ENCODE results near the gene SNX33. TPM values are rescaled to one million over a fixed set of nuclear protein-coding genes. Genes with fewer than 3 reads are reported as not detected.
A peak's percentile ranks its signal among the peaks of the same experiment; 100 is the strongest.

The SNX33 gene
- polyA plus RNA-seq, 2 donors, result 24.0 to 43.4 TPM

GRCh38 chr15:75640483-75641178, 7.1 kb upstream of the SNX33 start:
- 5 to 8% methylated on average over 17 of the region's 17 CpGs for WGBS, 2 donors
- Histone ChIP-seq H3K4me1 (ENCODE audit: control insufficient read depth in 2 of 2, insufficient read depth in 2 of 2, low read length in 1 of 2) (peaks cover 0 to 8% of the 10 kb centered on the region in 2 donors), H3K4me3 (ENCODE audit: low read depth in 1 of 2, low read length in 2 of 2) (peak overlapping the region; percentile 79 to 95), H3K27ac (ENCODE audit: low read depth in 2 of 2, low read length in 1 of 2) (peak overlapping the region; percentile 87 to 92), H3K9me3 (ENCODE audit: control insufficient read depth in 2 of 2, insufficient read depth in 1 of 2, low read depth in 1 of 2, low read length in 1 of 2) (no peaks in the 10 kb centered on the region), H3K27me3 (ENCODE audit: control insufficient read depth in 1 of 2, insufficient read depth in 2 of 2, low read length in 2 of 2) (no peaks in the 10 kb centered on the region), H3K36me3 (ENCODE audit: control insufficient read depth in 2 of 2, insufficient read depth in 2 of 2, low read length in 1 of 2) (peaks cover 0 to 2% of the 10 kb centered on the region in 2 donors)

- H3K36me3 ChIP-seq (ENCODE audit: control insufficient read depth in 2 of 2, insufficient read depth in 2 of 2, low read length in 1 of 2), result peaks cover 0 to 2% of the 10 kb centered on the region in 2 donors
- WGBS, 2 donors, result 74% methylated on average over 4 of the region's 4 CpGs
- no peaks in the 10 kb centered on the region for H3K27me3 ChIP-seq (ENCODE audit: control insufficient read depth in 1 of 2, insufficient read depth in 2 of 2, low read length in 2 of 2)
- H3K9me3 ChIP-seq (ENCODE audit: control insufficient read depth in 2 of 2, insufficient read depth in 1 of 2, low read depth in 1 of 2, low read length in 1 of 2), result no peaks in the 10 kb centered on the region
- no peak overlapping the region for H3K4me3 ChIP-seq (ENCODE audit: low read depth in 1 of 2, low read length in 2 of 2)
- H3K27ac ChIP-seq (ENCODE audit: low read depth in 2 of 2, low read length in 1 of 2), result peak overlapping the region in 1 of 2 donors; percentile 6
- peaks cover 0 to 8% of the 10 kb centered on the region in 2 donors for H3K4me1 ChIP-seq (ENCODE audit: control insufficient read depth in 2 of 2, insufficient read depth in 2 of 2, low read length in 1 of 2)
Observed at GRCh38 chr15:75641179-75641503, 6.6 kb upstream of the SNX33 start.

GRCh38 chr15:75641603-75642002, 6.1 kb upstream of the SNX33 start:
- Histone ChIP-seq H3K27me3 (ENCODE audit: control insufficient read depth in 1 of 2, insufficient read depth in 2 of 2, low read length in 2 of 2) (no peaks in the 10 kb centered on the region), H3K4me3 (ENCODE audit: low read depth in 1 of 2, low read length in 2 of 2) (no peak overlapping the region), H3K4me1 (ENCODE audit: control insufficient read depth in 2 of 2, insufficient read depth in 2 of 2, low read length in 1 of 2) (peaks cover 2 to 11% of the 10 kb centered on the region in 2 donors), H3K36me3 (ENCODE audit: control insufficient read depth in 2 of 2, insufficient read depth in 2 of 2, low read length in 1 of 2) (peaks cover 0 to 2% of the 10 kb centered on the region in 2 donors), H3K27ac (ENCODE audit: low read depth in 2 of 2, low read length in 1 of 2) (no peak overlapping the region), H3K9me3 (ENCODE audit: control insufficient read depth in 2 of 2, insufficient read depth in 1 of 2, low read depth in 1 of 2, low read length in 1 of 2) (no peaks in the 10 kb centered on the region)
- WGBS, 2 donors, result 68 to 83% methylated on average over 5 of the region's 5 CpGs

- no peaks in the 10 kb centered on the region for H3K9me3 ChIP-seq (ENCODE audit: control insufficient read depth in 2 of 2, insufficient read depth in 1 of 2, low read depth in 1 of 2, low read length in 1 of 2)
Observed at GRCh38 chr15:75644376-75644775, 3.3 kb upstream of the SNX33 start.

GRCh38 chr15:75646112-75646943, 1.4 kb upstream of the SNX33 start:
- no peaks in the 10 kb centered on the region for H3K9me3 ChIP-seq (ENCODE audit: control insufficient read depth in 2 of 2, insufficient read depth in 1 of 2, low read depth in 1 of 2, low read length in 1 of 2)
- no peaks in the 10 kb centered on the region for H3K27me3 ChIP-seq (ENCODE audit: control insufficient read depth in 1 of 2, insufficient read depth in 2 of 2, low read length in 2 of 2)
- peak overlapping the region; percentile 64 to 86 for H3K4me3 ChIP-seq (ENCODE audit: low read depth in 1 of 2, low read length in 2 of 2)
- peaks cover 0 to 13% of the 10 kb centered on the region in 2 donors for H3K36me3 ChIP-seq (ENCODE audit: control insufficient read depth in 2 of 2, insufficient read depth in 2 of 2, low read length in 1 of 2)
- WGBS, 2 donors, result 24 to 26% methylated on average over 5 of the region's 5 CpGs
- peaks cover 8 to 33% of the 10 kb centered on the region in 2 donors for H3K4me1 ChIP-seq (ENCODE audit: control insufficient read depth in 2 of 2, insufficient read depth in 2 of 2, low read length in 1 of 2)
- peak overlapping the region; percentile 93 to 95 for H3K27ac ChIP-seq (ENCODE audit: low read depth in 2 of 2, low read length in 1 of 2)

More at GRCh38 chr15:75644376-75644775, 3.3 kb upstream of the SNX33 start:
- peaks cover 5 to 15% of the 10 kb centered on the region in 2 donors for H3K4me1 ChIP-seq (ENCODE audit: control insufficient read depth in 2 of 2, insufficient read depth in 2 of 2, low read length in 1 of 2)
- H3K27ac ChIP-seq (ENCODE audit: low read depth in 2 of 2, low read length in 1 of 2), result no peak overlapping the region
- no peaks in the 10 kb centered on the region for H3K27me3 ChIP-seq (ENCODE audit: control insufficient read depth in 1 of 2, insufficient read depth in 2 of 2, low read length in 2 of 2)
- 84 to 92% methylated on average over 2 of the region's 2 CpGs for WGBS, 2 donors
- peaks cover 0 to under 1% of the 10 kb centered on the region in 2 donors for H3K36me3 ChIP-seq (ENCODE audit: control insufficient read depth in 2 of 2, insufficient read depth in 2 of 2, low read length in 1 of 2)
- H3K4me3 ChIP-seq (ENCODE audit: low read depth in 1 of 2, low read length in 2 of 2), result no peak overlapping the region

- Histone ChIP-seq H3K27me3 (ENCODE audit: control insufficient read depth in 1 of 2, insufficient read depth in 2 of 2, low read length in 2 of 2) (no peaks in the 10 kb centered on the region), H3K27ac (ENCODE audit: low read depth in 2 of 2, low read length in 1 of 2) (peak overlapping the region; percentile 93 to 95), H3K9me3 (ENCODE audit: control insufficient read depth in 2 of 2, insufficient read depth in 1 of 2, low read depth in 1 of 2, low read length in 1 of 2) (no peaks in the 10 kb centered on the region), H3K4me3 (ENCODE audit: low read depth in 1 of 2, low read length in 2 of 2) (peak overlapping the region; percentile 64 to 86), H3K36me3 (ENCODE audit: control insufficient read depth in 2 of 2, insufficient read depth in 2 of 2, low read length in 1 of 2) (peaks cover 0 to 15% of the 10 kb centered on the region in 2 donors), H3K4me1 (ENCODE audit: control insufficient read depth in 2 of 2, insufficient read depth in 2 of 2, low read length in 1 of 2) (peaks cover 9 to 38% of the 10 kb centered on the region in 2 donors)
- 2 to 3% methylated on average over 26 of the region's 26 CpGs for WGBS, 2 donors
Observed at GRCh38 chr15:75646944-75647364, 758 bp upstream of the SNX33 start.

- peaks cover 0 to 18% of the 10 kb centered on the region in 2 donors for H3K36me3 ChIP-seq (ENCODE audit: control insufficient read depth in 2 of 2, insufficient read depth in 2 of 2, low read length in 1 of 2)
- peaks cover 17 to 51% of the 10 kb centered on the region in 2 donors for H3K4me1 ChIP-seq (ENCODE audit: control insufficient read depth in 2 of 2, insufficient read depth in 2 of 2, low read length in 1 of 2)
- H3K9me3 ChIP-seq (ENCODE audit: control insufficient read depth in 2 of 2, insufficient read depth in 1 of 2, low read depth in 1 of 2, low read length in 1 of 2), result no peaks in the 10 kb centered on the region
- peak overlapping the region; percentile 64 to 86 for H3K4me3 ChIP-seq (ENCODE audit: low read depth in 1 of 2, low read length in 2 of 2)
- 5 to 8% methylated on average over 34 of the region's 34 CpGs for WGBS, 2 donors
- peak overlapping the region; percentile 93 to 95 for H3K27ac ChIP-seq (ENCODE audit: low read depth in 2 of 2, low read length in 1 of 2)
- no peaks in the 10 kb centered on the region for H3K27me3 ChIP-seq (ENCODE audit: control insufficient read depth in 1 of 2, insufficient read depth in 2 of 2, low read length in 2 of 2)
Observed at GRCh38 chr15:75648156-75649000, 666 bp downstream of the SNX33 start.

- H3K27ac ChIP-seq (ENCODE audit: low read depth in 2 of 2, low read length in 1 of 2), result peak overlapping the region; percentile 93 to 95
- H3K4me1 ChIP-seq (ENCODE audit: control insufficient read depth in 2 of 2, insufficient read depth in 2 of 2, low read length in 1 of 2), result peaks cover 19 to 55% of the 10 kb centered on the region in 2 donors
Observed at GRCh38 chr15:75649045-75649761, 1.5 kb downstream of the SNX33 start.

More at GRCh38 chr15:75649045-75649761, 1.5 kb downstream of the SNX33 start:
- WGBS, 2 donors, result 69% methylated on average over 19 of the region's 19 CpGs
- H3K27me3 ChIP-seq (ENCODE audit: control insufficient read depth in 1 of 2, insufficient read depth in 2 of 2, low read length in 2 of 2), result no peaks in the 10 kb centered on the region
- peak overlapping the region; percentile 64 to 86 for H3K4me3 ChIP-seq (ENCODE audit: low read depth in 1 of 2, low read length in 2 of 2)
- H3K36me3 ChIP-seq (ENCODE audit: control insufficient read depth in 2 of 2, insufficient read depth in 2 of 2, low read length in 1 of 2), result peaks cover 0 to 18% of the 10 kb centered on the region in 2 donors
- no peaks in the 10 kb centered on the region for H3K9me3 ChIP-seq (ENCODE audit: control insufficient read depth in 2 of 2, insufficient read depth in 1 of 2, low read depth in 1 of 2, low read length in 1 of 2)

All from esophagus (tissue), 2 donors.